HFFc6 (cell line): ENCODE results near the gene PRAMEF12. TPM values are rescaled to one million over a fixed set of nuclear protein-coding genes. Genes with fewer than 3 reads are reported as not detected.
"Not testable (repeated sequence)": the region's sequence is repeated elsewhere in the genome, so short reads cannot be mapped to it uniquely, and the experiment has no call there.

Experiments
- DNase-seq: peaks from one replicate; pipeline ENCODE4 v3.0.0-alpha.2; 2018
- H3K27ac Mint-ChIP-seq: 2 replicates; pipeline ENCODE4 v1.8.0; 2020; ENCODE audit warnings: mild to moderate bottlenecking, mixed read lengths
- H3K27me3 Mint-ChIP-seq: 2 replicates; pipeline ENCODE4 v1.8.0; 2021; ENCODE audit warnings: mild to moderate bottlenecking, moderate library complexity, mixed read lengths; ENCODE audit not compliant: insufficient read depth
- H3K36me3 Mint-ChIP-seq: 2 replicates; pipeline ENCODE4 v1.8.0; 2021; ENCODE audit warnings: low read depth, mixed read lengths
- H3K4me1 Mint-ChIP-seq: 2 replicates; pipeline ENCODE4 v1.8.0; 2020; ENCODE audit warnings: low read depth, mixed read lengths
- H3K4me3 Mint-ChIP-seq: 2 replicates; pipeline ENCODE4 v1.8.0; 2020; ENCODE audit warnings: mild to moderate bottlenecking, moderate library complexity, mixed read lengths
- H3K9me3 Mint-ChIP-seq: 2 replicates; pipeline ENCODE4 v1.8.0; 2020; ENCODE audit warnings: mild to moderate bottlenecking, mixed read lengths
- CTCF ChIP-seq: fragments of 200-600 bp; sonication (generic); IDR thresholded peaks from 2 replicates; pipeline ENCODE4 v1.5.0; 2021; ENCODE audit warnings: antibody characterized with exemption, mild to moderate bottlenecking
- long read RNA-seq: library from polyadenylated mRNA; unstranded; transcript quantifications from one replicate; pipeline ENCODE4 v2.0.0, GENCODE V29; 2019
- total RNA-seq, 6 experiments: library from RNA; stranded (reverse); fragmentation: NEBNext Ultra II Directional; extraction: Animal tissue kit (Norgen Biotek cat#: 25700); gene quantifications; 2 replicates in 1 of 6; 3 replicates in 5 of 6; pipeline ENCODE4 v1.2.3, GENCODE V29; 2021

Gene PRAMEF12
- total RNA-seq, result not detected
- long read RNA-seq, result 0 reads

GRCh38 chr1:12773438-12773837 lies at the start of gene PRAMEF12:
Gene PRAMEF12, plus strand, starts transcription at chr1:12773738. Its CDS starts 1,130 bp downstream, at chr1:12774868.
- H3K36me3 Mint-ChIP-seq, result no peaks in the 10 kb centered on the region
- no peaks in the 10 kb centered on the region for H3K4me1 Mint-ChIP-seq
- peaks cover 64% of the 10 kb centered on the region for H3K9me3 Mint-ChIP-seq
- DNase-seq, result no peak
- no peak for TF ChIP-seq CTCF
- peaks cover 2% of the 10 kb centered on the region; the same call in 1 of the 2 replicates for H3K27me3 Mint-ChIP-seq
- no peak within 1 kb of the TSS for H3K27ac Mint-ChIP-seq
- H3K4me3 Mint-ChIP-seq, result no peak within 1 kb of the TSS

GRCh38 chr1:12728391-12728790 lies 45.1 kb upstream of the PRAMEF12 start:
- DNase-seq, result no peak
- no peaks in the 10 kb centered on the region for H3K36me3 Mint-ChIP-seq
- no peak for TF ChIP-seq CTCF
- H3K9me3 Mint-ChIP-seq, result peaks cover 36% of the 10 kb centered on the region
- H3K27me3 Mint-ChIP-seq, result no peaks in the 10 kb centered on the region; the same call in 1 of the 2 replicates
- H3K4me3 Mint-ChIP-seq, result no peak overlapping the region
- H3K4me1 Mint-ChIP-seq, result no peaks in the 10 kb centered on the region
- no peak overlapping the region for H3K27ac Mint-ChIP-seq

GRCh38 chr1:12730156-12730555 lies 43.4 kb upstream of the PRAMEF12 start:
- H3K36me3 Mint-ChIP-seq, result no peaks in the 10 kb centered on the region
- no peak for DNase-seq
- H3K4me1 Mint-ChIP-seq, result no peaks in the 10 kb centered on the region
- H3K4me3 Mint-ChIP-seq, result no peak overlapping the region
- no peaks in the 10 kb centered on the region; the same call in 1 of the 2 replicates for H3K27me3 Mint-ChIP-seq
- TF ChIP-seq CTCF, result no peak
- peaks cover 48% of the 10 kb centered on the region for H3K9me3 Mint-ChIP-seq
- H3K27ac Mint-ChIP-seq, result no peak overlapping the region

GRCh38 chr1:12731084-12731483 lies 42.5 kb upstream of the PRAMEF12 start:
- not testable (repeated sequence) for H3K4me3 Mint-ChIP-seq, H3K27ac Mint-ChIP-seq, H3K4me1 Mint-ChIP-seq, H3K36me3 Mint-ChIP-seq, DNase-seq, H3K27me3 Mint-ChIP-seq
- peaks cover 53% of the 10 kb centered on the region for H3K9me3 Mint-ChIP-seq

GRCh38 chr1:12734651-12735050 lies 38.9 kb upstream of the PRAMEF12 start:
- H3K9me3 Mint-ChIP-seq, result peaks cover 66% of the 10 kb centered on the region
- H3K4me1 Mint-ChIP-seq, result no peaks in the 10 kb centered on the region
- H3K4me3 Mint-ChIP-seq, result no peak overlapping the region
- H3K27ac Mint-ChIP-seq, result no peak overlapping the region
- DNase-seq, result no peak
- H3K36me3 Mint-ChIP-seq, result no peaks in the 10 kb centered on the region
- no peaks in the 10 kb centered on the region; the same call in 1 of the 2 replicates for H3K27me3 Mint-ChIP-seq
- TF ChIP-seq CTCF, result no peak

GRCh38 chr1:12738934-12739333 lies 34.6 kb upstream of the PRAMEF12 start:
- no peaks in the 10 kb centered on the region for H3K4me1 Mint-ChIP-seq
- TF ChIP-seq CTCF, result no peak
- H3K9me3 Mint-ChIP-seq, result peaks cover 45% of the 10 kb centered on the region
- H3K36me3 Mint-ChIP-seq, result no peaks in the 10 kb centered on the region
- no peak overlapping the region for H3K4me3 Mint-ChIP-seq
- H3K27me3 Mint-ChIP-seq, result no peaks in the 10 kb centered on the region; the same call in 1 of the 2 replicates
- H3K27ac Mint-ChIP-seq, result no peak overlapping the region
- no peak for DNase-seq
